H9 (cell line): Measurements from ENCODE around the gene SCAMP3. TPM values are rescaled to one million over a fixed set of nuclear protein-coding genes. Genes with fewer than 3 reads are reported as not detected.

Source experiments
- DNase-seq: peaks from one replicate; pipeline ENCODE4 v3.0.0-alpha.2; 2017
- H2AFZ ChIP-seq: one replicate; pipeline ENCODE4 v1.6.1; 2013; ENCODE audit warnings: mild to moderate bottlenecking, low read length, control low read depth, moderate library complexity
- H2AK5ac ChIP-seq: 2 replicates; pipeline ENCODE4 v1.6.1; 2013; ENCODE audit warnings: low read length, control low read depth, mixed read lengths; ENCODE audit not compliant: insufficient read length
- H2BK120ac ChIP-seq: one replicate; pipeline ENCODE4 v1.6.1; 2013; ENCODE audit warnings: low read depth, mild to moderate bottlenecking, low read length, control low read depth, inconsistent platforms; ENCODE audit not compliant: poor library complexity, severe bottlenecking
- H2BK12ac ChIP-seq: 2 replicates; pipeline ENCODE4 v1.6.1; 2013; ENCODE audit warnings: low read length, control low read depth, mixed read lengths, low read depth; ENCODE audit not compliant: insufficient read length
- H2BK15ac ChIP-seq: 2 replicates; pipeline ENCODE4 v1.6.1; 2013; ENCODE audit warnings: low read depth, low read length, control low read depth
- H2BK20ac ChIP-seq: one replicate; pipeline ENCODE4 v1.6.1; 2013; ENCODE audit warnings: low read depth, mild to moderate bottlenecking, low read length, control low read depth, inconsistent platforms; ENCODE audit not compliant: poor library complexity, severe bottlenecking
- H2BK5ac ChIP-seq: 2 replicates; pipeline ENCODE4 v1.6.1; 2013; ENCODE audit warnings: low read length, control low read depth, mixed read lengths; ENCODE audit not compliant: insufficient read length
- H3K14ac ChIP-seq: 2 replicates; pipeline ENCODE4 v1.6.1; 2013; ENCODE audit warnings: low read length, control low read depth; ENCODE audit not compliant: insufficient read depth
- H3K18ac ChIP-seq: 2 replicates; pipeline ENCODE4 v1.6.1; 2013; ENCODE audit warnings: low read depth, mild to moderate bottlenecking, mixed read lengths, low read length, control low read depth; ENCODE audit not compliant: insufficient read length
- H3K23ac ChIP-seq: 2 replicates; pipeline ENCODE4 v1.6.1; 2013; ENCODE audit warnings: low read length, control low read depth, mixed read lengths, low read depth; ENCODE audit not compliant: insufficient read length
- H3K23me2 ChIP-seq: 2 replicates; pipeline ENCODE4 v1.6.1; 2013; ENCODE audit warnings: low read depth, mild to moderate bottlenecking, mixed read lengths, low read length, control low read depth; ENCODE audit not compliant: insufficient read length, poor library complexity, severe bottlenecking
- H3K27ac ChIP-seq: 2 replicates; pipeline ENCODE4 v1.5.1; 2013; ENCODE audit warnings: low read length, control low read depth, mixed read lengths, low read depth; ENCODE audit not compliant: insufficient read length
- H3K27me3 ChIP-seq: 2 replicates; pipeline ENCODE4 v1.6.1; 2013; ENCODE audit warnings: low read length, control low read depth, inconsistent platforms; ENCODE audit not compliant: insufficient read depth
- H3K4ac ChIP-seq: 2 replicates; pipeline ENCODE4 v1.6.1; 2013; ENCODE audit warnings: low read depth, mild to moderate bottlenecking, control low read depth, inconsistent platforms, low read length, moderate library complexity
- H3K4me1 ChIP-seq: 2 replicates; pipeline ENCODE4 v1.6.1; 2013; ENCODE audit warnings: low read length, control low read depth, inconsistent platforms; ENCODE audit not compliant: insufficient read depth
- H3K4me2 ChIP-seq: 2 replicates; pipeline ENCODE4 v1.6.1; 2013; ENCODE audit warnings: low read length, control low read depth, mixed read lengths; ENCODE audit not compliant: insufficient read length, insufficient read depth
- H3K56ac ChIP-seq: 2 replicates; pipeline ENCODE4 v1.6.1; 2013; ENCODE audit warnings: low read depth, mild to moderate bottlenecking, mixed read lengths, low read length, control low read depth; ENCODE audit not compliant: insufficient read length
- H3K79me1 ChIP-seq: 2 replicates; pipeline ENCODE4 v1.6.1; 2013; ENCODE audit warnings: low read depth, mild to moderate bottlenecking, moderate library complexity, low read length, control low read depth, inconsistent platforms; ENCODE audit not compliant: insufficient read depth, poor library complexity, severe bottlenecking
- H3K79me2 ChIP-seq: 2 replicates; pipeline ENCODE4 v1.6.1; 2013; ENCODE audit warnings: low read length, control low read depth, inconsistent platforms; ENCODE audit not compliant: insufficient read depth
- H3K9ac ChIP-seq: 2 replicates; pipeline ENCODE4 v1.6.1; 2013; ENCODE audit warnings: low read length, control low read depth, mixed read lengths; ENCODE audit not compliant: insufficient read length; ENCODE audit errors: extremely low read depth
- H3K9me3 ChIP-seq: one replicate; pipeline ENCODE4 v1.6.1; 2013; ENCODE audit warnings: low read depth, low read length, inconsistent platforms; ENCODE audit not compliant: control insufficient read depth
- H3T11ph ChIP-seq: one replicate; pipeline ENCODE4 v1.6.1; 2013; ENCODE audit warnings: mild to moderate bottlenecking, low read length, control low read depth, inconsistent platforms
- H4K20me1 ChIP-seq: one replicate; pipeline ENCODE4 v1.6.1; 2013; ENCODE audit not compliant: control insufficient read depth, insufficient read length, insufficient read depth
- H4K5ac ChIP-seq: 2 replicates; pipeline ENCODE4 v1.6.1; 2013; ENCODE audit warnings: low read depth, mild to moderate bottlenecking, mixed read lengths, low read length, control low read depth; ENCODE audit not compliant: insufficient read length
- H4K8ac ChIP-seq: replicated peaks from 2 replicates; pipeline ENCODE4 v1.6.1; 2013; ENCODE audit warnings: low read length, control low read depth, mixed read lengths, low read depth; ENCODE audit not compliant: insufficient read length
- H4K91ac ChIP-seq: 2 replicates; pipeline ENCODE4 v1.6.1; 2013; ENCODE audit warnings: low read depth, mild to moderate bottlenecking, moderate library complexity, mixed read lengths, low read length, control low read depth; ENCODE audit not compliant: insufficient read length
- H3K27ac Mint-ChIP-seq, 3 experiments: 2 replicates in 2 of 3; 3 replicates in 1 of 3; pipeline ENCODE4 v1.8.0; 2020 to 2021; ENCODE audit warnings: mixed read lengths in 3 of 3, mild to moderate bottlenecking in 1 of 3, moderate library complexity in 1 of 3
- H3K27me3 Mint-ChIP-seq: 2 replicates; pipeline ENCODE4 v1.8.0; 2021; ENCODE audit warnings: low read depth, mild to moderate bottlenecking, moderate library complexity, mixed read lengths
- H3K36me3 Mint-ChIP-seq, 3 experiments: 2 replicates in 2 of 3; 3 replicates in 1 of 3; pipeline ENCODE4 v1.8.0; 2020 to 2021; ENCODE audit warnings: low read depth in 3 of 3, mixed read lengths in 3 of 3; ENCODE audit not compliant: insufficient read depth in 1 of 3
- H3K4me1 Mint-ChIP-seq, 2 experiments: 2 replicates each; pipeline ENCODE4 v1.8.0; 2020; ENCODE audit warnings: mixed read lengths in 2 of 2
- H3K4me3 Mint-ChIP-seq, 2 experiments: 2 replicates in 1 of 2; 3 replicates in 1 of 2; pipeline ENCODE4 v1.8.0; 2020 to 2021; ENCODE audit warnings: mild to moderate bottlenecking in 2 of 2, mixed read lengths in 2 of 2, moderate library complexity in 1 of 2
- H3K9me3 Mint-ChIP-seq, 2 experiments: 2 replicates in 1 of 2; 3 replicates in 1 of 2; pipeline ENCODE4 v1.8.0; 2020; ENCODE audit warnings: mild to moderate bottlenecking in 2 of 2, mixed read lengths in 2 of 2, moderate library complexity in 1 of 2
- CTCF ChIP-seq: fragments of 200-600 bp; sonication (generic); conservative IDR thresholded peaks from 3 replicates; pipeline ENCODE4 v1.8.0; 2021; ENCODE audit warnings: antibody characterized with exemption, mild to moderate bottlenecking
- WGBS: extraction: QIAGEN DNeasy Blood & Tissue Kit; methylation state at CpG from one replicate; pipeline ENCODE4 v1.1.7; 2013; ENCODE audit warnings: missing lambda C conversion rate, low lambda C conversion rate, mixed read lengths; ENCODE audit not compliant: insufficient read length; ENCODE audit errors: extremely low coverage; 5-methylcytosine and 5-hydroxymethylcytosine counted together
- total RNA-seq: library from RNA; stranded (reverse); gene quantifications from 2 replicates; pipeline ENCODE4 v1.2.1, GENCODE V29; 2021

The SCAMP3 gene
- total RNA-seq, 1 experiment from 2014 or later, result 52.5 TPM

- Histone ChIP-seq H4K91ac (no peak overlapping the region), H3K4ac (no peak overlapping the region), H4K20me1 (peaks cover 2% of the 10 kb centered on the region), H3K79me1 (no peaks in the 10 kb centered on the region), H2BK120ac (no peak overlapping the region), H3K23ac (no peak overlapping the region), H3K9ac (peak overlapping the region; percentile 53), H3K4me1 (peaks cover 2% of the 10 kb centered on the region; the same call in 1 of the 2 replicates), H3K27me3 (no peaks in the 10 kb centered on the region), H4K8ac (no peak overlapping the region), H3K27ac (no peak overlapping the region), H2AK5ac (no peak overlapping the region), H2BK15ac (no peak overlapping the region), H2AFZ (no peak overlapping the region), H3K56ac (no peak overlapping the region), H3K9me3 (no peaks in the 10 kb centered on the region), H3T11ph (no peak overlapping the region), H4K5ac (no peak overlapping the region), H3K4me2 (peak overlapping the region; percentile 89), H3K18ac (peak overlapping the region; percentile 74), H3K79me2 (no peaks in the 10 kb centered on the region), H2BK5ac (no peak overlapping the region), H3K14ac (peak overlapping the region; percentile 51; the same call in 1 of the 2 replicates), H3K23me2 (peaks cover 6% of the 10 kb centered on the region), H2BK12ac (no peak overlapping the region), H2BK20ac (no peak overlapping the region)
- Mint-ChIP-seq H3K4me1 (peaks cover 30 to 31% of the 10 kb centered on the region in 2 experiments), H3K4me3 (peak overlapping the region; percentile 89 to 92), H3K27me3 (peaks cover 14% of the 10 kb centered on the region), H3K9me3 (no peaks in the 10 kb centered on the region), H3K27ac (peak overlapping the region; percentile 66 to 92 (median 91)), H3K36me3 (peaks cover 7 to 39% (median 38%) of the 10 kb centered on the region in 3 experiments; a peak in 6 of 7 replicates)
- peak; percentile 86 for TF ChIP-seq CTCF
- no CpG with 5 or more reads among the region's 13 CpGs for WGBS
- peak; percentile 87 for DNase-seq
Measured at GRCh38 chr1:155206891-155207805, 55.0 kb downstream of the SCAMP3 start.

Other genes with a start within 250 kb of the SCAMP3 start
- gene DCST2, start 228.6 kb downstream of the SCAMP3 start, total RNA-seq, result 0.35 and 0.44 TPM in 2 replicates
- not detected in 2 replicates for gene DCST1, start 228.5 kb downstream of the SCAMP3 start, total RNA-seq
- 29.6 and 30.6 TPM in 2 replicates for gene ADAM15, start 211.0 kb downstream of the SCAMP3 start, total RNA-seq
- gene EFNA4, start 198.6 kb downstream of the SCAMP3 start, total RNA-seq, result 11.7 and 11.8 TPM in 2 replicates
- gene EFNA3, start 183.5 kb downstream of the SCAMP3 start, total RNA-seq, result 3.9 and 4.6 TPM in 2 replicates
- 1.4 and 1.9 TPM in 2 replicates for gene EFNA1, start 134.5 kb downstream of the SCAMP3 start, total RNA-seq
- 24.9 and 26.0 TPM in 2 replicates for gene SLC50A1, start 126.5 kb downstream of the SCAMP3 start, total RNA-seq
- 47.4 and 48.5 TPM in 2 replicates for gene DPM3, start 121.8 kb downstream of the SCAMP3 start, total RNA-seq
- gene KRTCAP2, start 89.1 kb downstream of the SCAMP3 start, total RNA-seq, result 149 and 152 TPM in 2 replicates
- 16.5 and 18.4 TPM in 2 replicates for gene TRIM46, start 88.5 kb downstream of the SCAMP3 start, total RNA-seq
- 5.0 and 5.9 TPM in 2 replicates for gene THBS3, start 54.5 kb downstream of the SCAMP3 start, total RNA-seq
- 43.6 and 45.0 TPM in 2 replicates for gene MTX1, start 53.7 kb downstream of the SCAMP3 start, total RNA-seq
- 40.8 and 41.0 TPM in 2 replicates for gene ENTREP3, start 6.9 kb downstream of the SCAMP3 start, total RNA-seq
- 77.5 and 81.5 TPM in 2 replicates for gene CLK2, start 11.1 kb upstream of the SCAMP3 start, total RNA-seq
- gene HCN3, start 15.1 kb upstream of the SCAMP3 start, total RNA-seq, result 4.7 and 5.4 TPM in 2 replicates
- gene PKLR, start 39.1 kb upstream of the SCAMP3 start, total RNA-seq, result 0.13 TPM in 1 of 2 replicates, not detected in the other
- gene FDPS, start 46.5 kb upstream of the SCAMP3 start, total RNA-seq, result 271 and 273 TPM in 2 replicates
- 66.9 and 70.8 TPM in 2 replicates for gene RUSC1, start 58.5 kb upstream of the SCAMP3 start, total RNA-seq